Cardiac fibroblast (primary cell): ENCODE measurements around the gene PCARE.
A peak's percentile ranks its signal among the peaks of the same experiment; 100 is the strongest.

Source experiments
- DNase-seq, 2 donors: peaks; one replicate each; pipeline versions ENCODE4 v3.0.0 to v3.0.0-alpha.2; 2010; ENCODE audit warnings: low read depth in 2 of 2
- H3K4me3 ChIP-seq, 2 donors: replicated peaks in 1 of 2; 1 replicate in 1 of 2; 2 replicates in 1 of 2; pipeline ENCODE4 v1.5.1; 2011; ENCODE audit warnings: low read depth in 2 of 2, low read length in 2 of 2, mild to moderate bottlenecking in 2 of 2, moderate library complexity in 1 of 2
- TF ChIP-seq, protein P1 (sequence below): IDR thresholded peaks from one replicate; pipeline ENCODE4 v1.5.1; 2011; ENCODE audit warnings: low read depth, mild to moderate bottlenecking, low read length, inconsistent platforms

The PCARE gene

DNA sequence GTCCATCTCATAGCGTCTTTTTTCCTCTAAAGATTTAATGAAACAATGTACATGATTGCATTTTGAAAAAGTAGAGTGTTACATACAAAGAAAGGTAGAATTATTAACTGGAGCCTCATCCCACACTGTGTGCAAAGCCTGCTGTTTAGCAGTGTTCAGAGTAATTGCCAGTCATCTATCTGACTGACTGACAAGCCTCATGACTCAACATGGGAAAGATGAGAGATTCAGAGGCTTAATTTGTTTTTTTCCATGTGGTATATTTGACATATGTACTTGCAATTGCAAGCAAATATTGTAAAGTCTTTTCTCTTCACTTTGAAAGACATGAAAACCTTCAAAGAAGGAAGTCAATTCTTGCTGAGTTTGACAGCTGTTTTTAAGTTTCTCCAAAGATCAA is 14.7 kb downstream of the PCARE start:
- no peak for DNase-seq
- no peak overlapping the region for H3K4me3 ChIP-seq
- TF ChIP-seq, protein P1, sequence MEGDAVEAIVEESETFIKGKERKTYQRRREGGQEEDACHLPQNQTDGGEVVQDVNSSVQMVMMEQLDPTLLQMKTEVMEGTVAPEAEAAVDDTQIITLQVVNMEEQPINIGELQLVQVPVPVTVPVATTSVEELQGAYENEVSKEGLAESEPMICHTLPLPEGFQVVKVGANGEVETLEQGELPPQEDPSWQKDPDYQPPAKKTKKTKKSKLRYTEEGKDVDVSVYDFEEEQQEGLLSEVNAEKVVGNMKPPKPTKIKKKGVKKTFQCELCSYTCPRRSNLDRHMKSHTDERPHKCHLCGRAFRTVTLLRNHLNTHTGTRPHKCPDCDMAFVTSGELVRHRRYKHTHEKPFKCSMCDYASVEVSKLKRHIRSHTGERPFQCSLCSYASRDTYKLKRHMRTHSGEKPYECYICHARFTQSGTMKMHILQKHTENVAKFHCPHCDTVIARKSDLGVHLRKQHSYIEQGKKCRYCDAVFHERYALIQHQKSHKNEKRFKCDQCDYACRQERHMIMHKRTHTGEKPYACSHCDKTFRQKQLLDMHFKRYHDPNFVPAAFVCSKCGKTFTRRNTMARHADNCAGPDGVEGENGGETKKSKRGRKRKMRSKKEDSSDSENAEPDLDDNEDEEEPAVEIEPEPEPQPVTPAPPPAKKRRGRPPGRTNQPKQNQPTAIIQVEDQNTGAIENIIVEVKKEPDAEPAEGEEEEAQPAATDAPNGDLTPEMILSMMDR: no peak

DNA sequence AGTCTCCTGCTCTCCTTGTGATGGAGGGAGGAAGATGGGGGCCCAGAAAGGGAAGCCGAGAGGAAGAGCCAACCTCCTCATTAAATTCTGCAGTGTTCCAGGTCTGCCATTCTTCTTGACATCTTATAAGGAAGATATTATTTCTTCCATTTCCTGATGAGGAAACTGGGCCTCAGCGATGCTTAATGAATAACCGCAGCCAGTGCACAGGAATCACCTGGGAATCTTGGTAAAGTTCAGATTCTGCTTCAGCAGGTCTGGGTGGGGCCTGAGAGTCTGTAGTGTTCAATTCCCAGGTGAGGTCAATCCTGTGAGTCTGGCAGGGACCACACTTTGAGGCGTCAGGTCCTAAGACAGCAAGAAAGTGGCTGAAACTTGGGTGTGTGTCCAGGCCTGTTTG is 17.3 kb downstream of the PCARE start:
- DNase-seq: no peak
- no peak overlapping the region for H3K4me3 ChIP-seq
- TF ChIP-seq, protein P1: no peak

DNA sequence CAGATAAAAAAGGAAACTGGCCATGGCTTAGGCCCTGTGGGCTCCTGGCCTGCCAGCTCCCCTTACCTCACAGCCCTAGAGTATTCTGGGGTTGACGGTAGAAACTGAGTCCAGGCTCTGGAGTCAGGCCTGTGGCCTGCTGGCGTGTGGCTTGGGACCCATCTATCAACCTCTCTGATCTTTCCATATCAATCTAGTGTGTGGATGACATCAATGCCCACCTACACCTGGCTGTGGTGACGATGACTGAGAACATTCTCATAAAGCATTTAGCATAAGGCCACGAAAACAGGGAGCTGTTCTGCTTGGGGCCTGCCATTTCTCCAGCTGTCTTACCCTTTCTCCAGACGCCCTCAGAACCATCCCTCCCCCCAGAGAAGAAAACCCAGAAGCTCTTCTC is 17.9 kb downstream of the PCARE start:
- DNase-seq: no peak
- H3K4me3 ChIP-seq: no peak overlapping the region
- TF ChIP-seq, protein P1: no peak

DNA sequence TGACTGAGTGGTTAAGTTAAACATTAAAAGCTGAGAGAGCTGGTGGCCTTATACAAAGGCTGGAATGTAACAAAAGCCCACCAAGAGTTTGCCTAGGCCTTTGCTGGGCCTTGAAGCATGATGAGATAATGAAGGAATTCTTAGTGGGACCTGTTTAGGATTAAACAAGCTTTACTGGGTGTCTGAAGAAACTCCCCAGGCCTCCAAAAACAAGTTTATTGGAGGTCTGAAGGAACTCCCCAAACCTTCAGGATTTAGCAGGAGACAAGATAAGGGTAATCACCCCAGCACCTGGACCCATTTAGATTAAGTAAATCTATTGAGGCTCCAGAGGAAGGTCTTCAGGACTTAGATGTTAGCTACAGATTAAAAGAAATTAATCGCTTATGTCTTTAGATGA is 18.7 kb downstream of the PCARE start:
- H3K4me3 ChIP-seq: no peak overlapping the region
- DNase-seq: no peak
- TF ChIP-seq, protein P1: no peak

DNA sequence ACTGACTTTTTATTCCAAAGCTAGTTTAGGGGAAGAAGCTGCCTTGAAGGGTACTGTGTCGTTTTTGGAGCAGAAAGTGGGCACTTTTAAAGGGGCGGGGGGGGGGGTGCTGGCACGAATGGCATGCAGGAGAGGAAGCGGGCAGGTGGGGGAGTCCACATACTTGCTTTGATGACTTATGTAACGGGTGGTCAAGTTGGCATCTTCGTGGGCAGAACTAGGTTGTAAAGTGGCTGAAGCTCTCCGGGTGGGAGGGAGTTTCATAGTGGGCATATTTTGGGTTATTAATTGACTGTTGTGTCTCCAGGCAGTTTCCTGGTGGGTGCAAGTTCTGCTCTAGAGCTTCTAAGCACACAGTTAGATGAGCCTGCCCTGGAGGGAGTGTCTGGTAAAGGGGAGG is 19.9 kb downstream of the PCARE start:
- TF ChIP-seq, protein P1: no peak
- H3K4me3 ChIP-seq: no peak overlapping the region
- no peak for DNase-seq

DNA sequence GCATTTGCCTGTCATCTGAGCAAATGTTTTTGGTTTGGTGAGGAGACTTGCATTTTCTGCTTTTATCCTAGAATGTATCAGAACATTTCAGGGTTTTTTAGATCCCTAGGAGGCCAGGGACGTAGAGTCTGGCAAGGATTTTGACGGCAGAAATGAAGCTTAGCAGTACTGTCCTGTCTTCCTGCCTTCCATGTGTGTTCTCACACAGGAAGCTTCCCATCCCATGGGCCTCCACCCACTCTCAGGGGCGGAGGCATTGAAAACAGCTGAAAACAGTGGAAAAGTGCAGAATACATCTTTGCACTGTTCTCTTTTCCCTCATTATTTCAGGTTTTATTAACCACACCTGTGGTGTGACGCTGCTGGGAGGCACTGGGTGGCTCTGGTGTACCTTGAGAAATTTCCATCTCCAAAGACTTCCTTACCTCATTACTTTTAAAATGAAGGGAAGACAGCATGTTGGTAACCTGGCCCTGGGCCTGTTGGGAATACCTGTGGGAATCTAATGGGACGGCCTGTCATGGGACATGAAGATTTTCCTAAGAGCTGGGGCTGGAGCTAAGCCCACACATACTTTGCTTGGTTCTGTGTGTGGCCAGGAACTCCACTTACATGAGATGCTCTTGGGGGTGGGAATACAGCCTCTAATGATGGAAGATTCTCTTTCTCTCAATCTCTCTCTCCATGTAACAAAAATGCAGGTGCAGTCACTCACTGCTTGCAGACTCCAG is 20.5 kb downstream of the PCARE start:
- no peak overlapping the region for H3K4me3 ChIP-seq
- peak in 1 of 2 donors; percentile 13 for DNase-seq
- TF ChIP-seq, protein P1: no peak

DNA sequence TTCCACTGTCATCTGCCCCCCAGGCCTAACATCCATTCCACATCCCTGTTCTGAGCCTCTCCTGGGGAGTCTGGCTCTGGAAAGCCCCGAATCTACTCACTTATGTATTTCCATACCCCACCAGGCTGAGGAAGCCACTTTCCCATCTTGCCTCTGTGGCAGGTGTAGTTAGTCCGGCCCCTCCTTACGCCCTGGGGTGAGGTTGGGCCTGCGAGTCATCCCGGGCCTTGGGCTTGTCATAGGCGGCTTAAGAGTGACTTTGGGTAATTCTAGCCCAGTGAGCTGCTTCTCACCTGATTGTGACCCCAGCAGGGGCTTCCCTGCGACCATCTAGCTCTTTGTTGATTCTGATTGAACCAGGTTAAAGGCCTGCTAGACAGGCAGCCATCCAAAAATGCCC is 21.1 kb downstream of the PCARE start:
- no peak overlapping the region for H3K4me3 ChIP-seq
- TF ChIP-seq, protein P1: no peak
- peak in 1 of 2 donors; percentile 11 for DNase-seq
